ENCODE data around the gene SH3D19. TPM values are rescaled to one million over a fixed set of nuclear protein-coding genes. Genes with fewer than 3 reads are reported as not detected.
A peak's percentile ranks its signal among the peaks of the same experiment; 100 is the strongest.

Gene SH3D19
- total RNA-seq, 4 donors from 2014 or later = 35.1 to 113 (median 38.6) TPM

DNA sequence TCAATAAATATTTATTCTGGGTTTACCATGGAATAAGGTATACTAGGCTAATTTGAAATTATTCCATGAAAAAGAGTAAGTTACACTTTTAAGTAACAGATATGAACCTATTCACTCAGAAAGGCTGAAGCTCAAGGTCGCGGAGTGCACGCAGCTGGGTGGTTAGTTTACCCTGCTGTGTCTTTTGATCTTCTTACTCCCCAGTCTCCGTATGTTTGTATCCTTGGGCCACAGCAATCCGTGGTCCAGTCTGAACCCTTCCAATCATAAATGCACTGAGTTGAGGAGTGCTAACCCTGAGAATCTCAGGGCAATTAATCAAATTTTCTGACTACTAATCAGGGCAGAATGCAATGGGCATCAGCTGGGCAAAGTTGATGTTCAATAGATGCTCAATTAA is 192.1 kb downstream of the SH3D19 start:
- no peak for DNase-seq
- H3K4me3 ChIP-seq = no peak overlapping the region
- 82 to 84% methylated on average over 5 of the region's 5 CpGs for WGBS, 2 donors

GRCh38 chr4:151129796-151130195 is 195.6 kb downstream of the SH3D19 start:
- 57 to 60% methylated on average over 1 of the region's 1 CpG for WGBS, 2 donors
- Histone ChIP-seq H3K4me3 (no peak overlapping the region), H3K9me3 (no peaks in the 10 kb centered on the region), H3K27ac (no peak overlapping the region), H3K4me1 (no peaks in the 10 kb centered on the region), H3K27me3 (no peaks in the 10 kb centered on the region), H3K36me3 (peaks cover 4 to 100% (median 6%) of the 10 kb centered on the region in 3 donors)
- intact Hi-C loops (cut with DNase I) = loop anchor here (10.0 kb wide), 1 partner anchor 235 kb away; no protein-coding TSS in a partner anchor
- no peak for DNase-seq
- TF ChIP-seq POLR2A (IDR thresholded peaks at IDR 0.05) = no peak
- TF ChIP-seq, protein P1, sequence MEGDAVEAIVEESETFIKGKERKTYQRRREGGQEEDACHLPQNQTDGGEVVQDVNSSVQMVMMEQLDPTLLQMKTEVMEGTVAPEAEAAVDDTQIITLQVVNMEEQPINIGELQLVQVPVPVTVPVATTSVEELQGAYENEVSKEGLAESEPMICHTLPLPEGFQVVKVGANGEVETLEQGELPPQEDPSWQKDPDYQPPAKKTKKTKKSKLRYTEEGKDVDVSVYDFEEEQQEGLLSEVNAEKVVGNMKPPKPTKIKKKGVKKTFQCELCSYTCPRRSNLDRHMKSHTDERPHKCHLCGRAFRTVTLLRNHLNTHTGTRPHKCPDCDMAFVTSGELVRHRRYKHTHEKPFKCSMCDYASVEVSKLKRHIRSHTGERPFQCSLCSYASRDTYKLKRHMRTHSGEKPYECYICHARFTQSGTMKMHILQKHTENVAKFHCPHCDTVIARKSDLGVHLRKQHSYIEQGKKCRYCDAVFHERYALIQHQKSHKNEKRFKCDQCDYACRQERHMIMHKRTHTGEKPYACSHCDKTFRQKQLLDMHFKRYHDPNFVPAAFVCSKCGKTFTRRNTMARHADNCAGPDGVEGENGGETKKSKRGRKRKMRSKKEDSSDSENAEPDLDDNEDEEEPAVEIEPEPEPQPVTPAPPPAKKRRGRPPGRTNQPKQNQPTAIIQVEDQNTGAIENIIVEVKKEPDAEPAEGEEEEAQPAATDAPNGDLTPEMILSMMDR (IDR thresholded peaks at IDR 0.05) = no peak

More for the DNA sequence above, 192.1 kb downstream of the SH3D19 start:
- intact Hi-C loops (cut with DNase I) = loop anchor here (10.0 kb wide), 1 partner anchor 231 kb away; no protein-coding TSS in a partner anchor
- H3K36me3 ChIP-seq = peaks cover 0 to 99% (median 0%) of the 10 kb centered on the region in 3 donors
- no peak overlapping the region for H3K27ac ChIP-seq
- H3K4me1 ChIP-seq = no peaks in the 10 kb centered on the region
- no peak for TF ChIP-seq POLR2A (IDR thresholded peaks at IDR 0.05)
- TF ChIP-seq, protein P1 (IDR thresholded peaks at IDR 0.05) = no peak
- H3K27me3 ChIP-seq = no peaks in the 10 kb centered on the region
- H3K9me3 ChIP-seq = no peaks in the 10 kb centered on the region

DNA sequence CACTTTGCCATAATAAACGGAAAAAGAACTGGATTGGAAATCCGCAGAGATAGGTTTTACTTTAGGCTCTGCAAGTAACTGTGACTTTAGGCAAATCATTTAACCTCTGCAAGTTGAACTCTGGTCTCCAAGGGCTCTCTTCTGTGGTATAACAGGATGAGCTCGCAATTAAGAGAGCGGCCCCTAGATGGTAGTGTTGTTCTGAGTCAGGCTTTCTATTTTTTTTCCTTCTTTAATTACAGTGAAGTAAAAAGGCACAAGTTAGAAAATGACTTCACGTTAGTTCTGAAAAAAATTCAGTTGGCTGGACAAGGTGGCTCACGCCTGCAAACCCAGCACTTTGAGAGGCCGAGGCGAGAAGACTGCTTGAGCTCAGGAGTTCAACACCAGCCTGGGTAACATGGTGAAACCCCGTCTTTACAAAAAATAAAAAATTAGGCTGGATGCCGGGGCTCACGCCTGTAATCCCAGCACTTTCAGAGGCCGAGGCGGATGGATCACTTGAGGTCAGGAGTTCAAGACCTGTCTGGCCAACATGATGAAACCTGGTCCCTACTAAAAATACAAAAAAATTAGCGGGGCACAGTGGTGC is 207.9 kb downstream of the SH3D19 start:
- H3K4me1 ChIP-seq = peaks cover 0 to 8% (median 0%) of the 10 kb centered on the region in 3 donors
- peak overlapping the region in 2 of 4 donors; percentile 11 to 39 for H3K27ac ChIP-seq
- intact Hi-C loops (cut with DNase I) = no loop called here
- no peak for DNase-seq
- WGBS, 2 donors = 38 to 42% methylated on average over 13 of the region's 14 CpGs
- no peak overlapping the region for H3K4me3 ChIP-seq
- no peaks in the 10 kb centered on the region for H3K27me3 ChIP-seq
- no peaks in the 10 kb centered on the region for H3K9me3 ChIP-seq
- peaks cover 0 to 66% (median 5%) of the 10 kb centered on the region in 3 donors for H3K36me3 ChIP-seq
- no peak for TF ChIP-seq POLR2A (IDR thresholded peaks at IDR 0.05)
- TF ChIP-seq, protein P1 (IDR thresholded peaks at IDR 0.05) = peak in 5 of 6 experiments; percentile 45 to 79 (median 64)

GRCh38 chr4:151114986-151115385 is 210.4 kb downstream of the SH3D19 start:
- no peak for DNase-seq

DNA sequence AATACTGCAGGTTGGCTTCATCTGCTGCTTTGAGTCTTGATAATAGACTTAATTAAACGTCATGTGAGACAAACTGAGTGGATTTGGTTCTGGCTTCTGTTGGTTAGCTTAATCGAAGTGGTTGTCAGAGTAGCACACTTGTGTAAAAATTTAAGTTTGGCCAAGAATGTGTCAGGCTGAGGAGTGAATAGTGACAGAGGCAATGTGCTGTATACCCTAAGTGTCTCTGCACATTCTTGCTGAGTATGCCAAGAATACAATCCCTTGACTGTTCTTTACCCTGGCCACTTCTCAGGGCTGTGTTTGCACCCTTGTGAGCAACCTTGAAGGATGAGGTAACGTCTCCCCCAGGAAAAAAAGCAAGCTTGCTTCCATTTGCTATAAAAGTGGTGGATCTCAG is 211.1 kb downstream of the SH3D19 start:
- Histone ChIP-seq H3K4me1 (peaks cover 0 to 8% (median 0%) of the 10 kb centered on the region in 3 donors), H3K36me3 (peaks cover 0 to 67% (median 3%) of the 10 kb centered on the region in 3 donors), H3K27me3 (no peaks in the 10 kb centered on the region), H3K4me3 (no peak overlapping the region), H3K27ac (no peak overlapping the region), H3K9me3 (no peaks in the 10 kb centered on the region)
- intact Hi-C loops (cut with DNase I) = no loop called here
- TF ChIP-seq, protein P1 (IDR thresholded peaks at IDR 0.05) = no peak
- TF ChIP-seq POLR2A (IDR thresholded peaks at IDR 0.05) = no peak
- no peak for DNase-seq
- WGBS, 2 donors = 56 to 66% methylated on average over 3 of the region's 3 CpGs

More at GRCh38 chr4:151114986-151115385, 210.4 kb downstream of the SH3D19 start:
- Histone ChIP-seq H3K4me1 (peaks cover 0 to 8% (median 0%) of the 10 kb centered on the region in 3 donors), H3K4me3 (no peak overlapping the region), H3K27ac (no peak overlapping the region), H3K36me3 (peaks cover 0 to 66% (median 3%) of the 10 kb centered on the region in 3 donors), H3K27me3 (no peaks in the 10 kb centered on the region), H3K9me3 (no peaks in the 10 kb centered on the region)
- 71 to 72% methylated on average over 5 of the region's 5 CpGs for WGBS, 2 donors
- intact Hi-C loops (cut with DNase I) = no loop called here
- TF ChIP-seq, protein P1 (IDR thresholded peaks at IDR 0.05) = no peak
- no peak for TF ChIP-seq POLR2A (IDR thresholded peaks at IDR 0.05)

All from esophagus squamous epithelium (tissue), 5 donors.